Measurements from ENCODE around the gene MAP2K3.

Gene MAP2K3

DNA sequence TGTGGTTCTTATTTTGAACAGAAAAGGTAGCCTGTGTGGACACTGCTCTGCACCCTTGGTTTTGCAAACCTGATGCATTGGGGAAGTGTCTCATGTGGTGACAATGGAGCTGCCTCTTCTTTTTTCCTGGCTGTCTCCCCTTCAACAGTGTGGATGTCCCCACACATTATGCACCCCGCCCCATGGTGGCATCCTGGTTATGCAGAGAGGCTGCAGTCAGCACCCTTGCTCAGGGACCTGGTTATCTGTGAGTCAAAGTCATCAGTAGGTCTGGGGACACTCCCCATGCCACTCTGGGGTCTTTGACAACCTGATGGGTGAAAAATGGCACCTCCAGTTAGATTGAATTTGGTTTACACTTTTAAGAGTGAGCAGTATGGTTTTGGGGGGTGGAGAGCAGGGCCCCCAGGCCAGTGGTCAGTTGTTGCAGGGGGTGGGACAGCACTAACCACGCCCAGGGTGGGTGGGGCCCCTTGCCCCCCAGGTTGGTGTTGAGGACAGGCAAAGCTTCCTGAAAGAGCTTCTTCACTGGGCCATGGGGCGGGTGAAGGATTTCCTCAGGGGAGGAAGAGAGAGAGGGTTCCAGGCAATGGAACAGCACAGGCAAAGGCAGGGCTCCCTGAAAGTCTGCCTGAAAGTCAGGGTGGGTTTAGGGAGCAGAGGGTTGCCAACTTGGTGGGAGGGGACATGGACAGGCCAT lies 67.0 kb downstream of the MAP2K3 start:
- no peak overlapping the region for H3K27ac ChIP-seq (ENCODE audit: low read depth, low read length)
- H3K36me3 ChIP-seq (ENCODE audit: control insufficient read depth, insufficient read depth, low read length): no peaks in the 10 kb centered on the region
- no peak overlapping the region for H3K4me3 ChIP-seq (ENCODE audit: low read depth, low read length)
- no peak overlapping the region for H3K9ac ChIP-seq (ENCODE audit: low read length)
- H3K27me3 ChIP-seq (ENCODE audit: control insufficient read depth, insufficient read depth, low read length): peaks cover 24% of the 10 kb centered on the region; the same call in 1 of the 2 replicates
- no peaks in the 10 kb centered on the region for H3K9me3 ChIP-seq (ENCODE audit: control insufficient read depth, insufficient read depth, low read depth, low read length)
- no peaks in the 10 kb centered on the region; the same call in 1 of the 2 replicates for H3K4me1 ChIP-seq (ENCODE audit: control insufficient read depth, insufficient read depth, low read length)

DNA sequence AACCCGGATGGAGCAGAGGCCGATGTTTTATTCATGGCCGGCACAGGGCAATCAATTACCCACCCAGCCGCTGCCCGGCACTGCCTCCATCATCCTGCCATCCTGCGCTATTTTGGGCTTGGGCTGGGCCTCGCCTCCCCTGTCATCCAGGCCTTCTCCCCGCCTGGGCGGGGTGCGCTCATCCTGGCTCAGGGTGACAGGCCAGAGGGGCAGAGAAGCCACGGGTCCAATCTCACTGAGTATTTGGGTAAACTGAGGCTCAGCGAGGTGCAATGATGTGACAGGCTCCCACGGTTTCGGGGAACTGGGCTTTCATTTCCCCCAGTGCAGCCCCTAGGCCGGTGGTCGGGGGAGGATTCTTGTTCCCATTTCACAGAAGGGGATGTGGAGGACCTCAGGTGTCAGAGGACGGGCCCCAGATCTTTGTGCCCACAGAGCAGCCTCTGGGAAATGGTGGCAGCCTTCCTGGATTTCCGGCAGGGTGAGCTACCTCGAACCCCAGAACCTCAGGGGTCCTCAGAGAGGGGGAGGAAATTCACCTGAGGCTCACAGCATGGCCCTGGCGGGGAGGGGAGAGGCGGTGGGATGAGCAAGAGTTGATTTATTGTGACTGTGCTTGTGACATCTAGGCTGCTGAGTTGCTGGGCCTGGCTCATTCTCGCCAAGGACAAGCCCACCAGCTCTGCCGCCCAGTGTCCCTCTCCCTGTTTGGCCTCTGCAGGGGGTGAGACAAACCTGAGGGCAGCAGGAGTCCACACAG lies 67.9 kb downstream of the MAP2K3 start:
- H3K27me3 ChIP-seq (ENCODE audit: control insufficient read depth, insufficient read depth, low read length): peaks cover 33% of the 10 kb centered on the region; the same call in 1 of the 2 replicates
- no peak overlapping the region for H3K27ac ChIP-seq (ENCODE audit: low read depth, low read length)
- H3K4me1 ChIP-seq (ENCODE audit: control insufficient read depth, insufficient read depth, low read length): peaks cover 2% of the 10 kb centered on the region; the same call in 1 of the 2 replicates
- H3K9me3 ChIP-seq (ENCODE audit: control insufficient read depth, insufficient read depth, low read depth, low read length): no peaks in the 10 kb centered on the region
- H3K9ac ChIP-seq (ENCODE audit: low read length): no peak overlapping the region
- H3K4me3 ChIP-seq (ENCODE audit: low read depth, low read length): no peak overlapping the region
- no peaks in the 10 kb centered on the region for H3K36me3 ChIP-seq (ENCODE audit: control insufficient read depth, insufficient read depth, low read length)

DNA sequence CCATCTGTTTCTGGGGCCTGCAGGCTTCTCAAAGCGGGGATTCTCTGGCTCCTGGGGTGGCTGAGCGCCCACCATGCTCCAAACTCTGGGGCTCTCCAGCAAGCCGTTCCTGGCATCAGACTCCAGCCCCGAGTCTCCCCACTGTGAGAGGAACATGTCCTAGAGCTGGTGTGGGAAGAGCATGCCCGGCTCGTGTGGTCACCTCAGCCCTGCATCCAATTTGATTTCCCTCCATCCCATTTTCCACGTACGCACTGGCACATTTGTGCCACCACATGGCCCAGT lies 68.4 kb downstream of the MAP2K3 start:
- Histone ChIP-seq H3K9ac (ENCODE audit: low read length) (no peak overlapping the region), H3K27ac (ENCODE audit: low read depth, low read length) (no peak overlapping the region), H3K27me3 (ENCODE audit: control insufficient read depth, insufficient read depth, low read length) (peaks cover 39% of the 10 kb centered on the region; the same call in 1 of the 2 replicates), H3K9me3 (ENCODE audit: control insufficient read depth, insufficient read depth, low read depth, low read length) (no peaks in the 10 kb centered on the region), H3K36me3 (ENCODE audit: control insufficient read depth, insufficient read depth, low read length) (no peaks in the 10 kb centered on the region), H3K4me3 (ENCODE audit: low read depth, low read length) (no peak overlapping the region), H3K4me1 (ENCODE audit: control insufficient read depth, insufficient read depth, low read length) (peaks cover 7% of the 10 kb centered on the region; the same call in 1 of the 2 replicates)

DNA sequence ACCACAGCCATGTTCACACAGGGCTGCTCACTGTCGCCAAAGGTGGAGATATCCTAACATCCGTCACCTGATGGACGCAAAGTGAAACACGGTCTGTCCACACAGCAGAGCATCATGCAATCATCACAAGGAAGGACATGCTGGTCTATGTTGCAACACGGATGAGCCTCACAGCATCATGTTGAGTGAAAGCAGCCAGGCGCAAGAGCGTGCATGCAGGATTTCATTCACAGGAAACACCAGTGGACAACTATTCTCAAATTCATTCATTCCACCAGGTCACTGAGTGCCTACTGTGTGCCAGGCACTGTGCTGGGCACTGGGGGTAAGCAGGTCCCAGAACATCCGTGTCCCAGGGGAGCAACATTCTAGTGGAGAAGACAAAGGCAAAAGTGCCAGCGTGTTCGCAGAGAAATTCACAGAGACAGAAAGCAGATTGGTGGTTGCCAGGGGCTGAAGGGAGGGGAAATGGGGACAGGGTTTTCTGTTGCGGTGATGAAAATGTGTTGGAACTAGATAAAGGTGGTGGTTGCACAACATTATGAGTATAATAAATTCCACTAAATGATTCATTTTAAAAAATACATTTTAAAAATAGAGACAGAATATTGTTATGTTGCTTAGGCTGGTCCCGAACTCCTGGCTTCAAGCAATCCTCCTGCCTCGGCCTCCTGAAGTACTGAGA lies 69.0 kb downstream of the MAP2K3 start:
- H3K4me1 ChIP-seq (ENCODE audit: control insufficient read depth, insufficient read depth, low read length): peaks cover 13% of the 10 kb centered on the region; the same call in 1 of the 2 replicates
- peaks cover 44% of the 10 kb centered on the region; the same call in 1 of the 2 replicates for H3K27me3 ChIP-seq (ENCODE audit: control insufficient read depth, insufficient read depth, low read length)
- H3K27ac ChIP-seq (ENCODE audit: low read depth, low read length): no peak overlapping the region
- no peak overlapping the region for H3K9ac ChIP-seq (ENCODE audit: low read length)
- H3K36me3 ChIP-seq (ENCODE audit: control insufficient read depth, insufficient read depth, low read length): no peaks in the 10 kb centered on the region
- no peaks in the 10 kb centered on the region for H3K9me3 ChIP-seq (ENCODE audit: control insufficient read depth, insufficient read depth, low read depth, low read length)
- no peak overlapping the region for H3K4me3 ChIP-seq (ENCODE audit: low read depth, low read length)

DNA sequence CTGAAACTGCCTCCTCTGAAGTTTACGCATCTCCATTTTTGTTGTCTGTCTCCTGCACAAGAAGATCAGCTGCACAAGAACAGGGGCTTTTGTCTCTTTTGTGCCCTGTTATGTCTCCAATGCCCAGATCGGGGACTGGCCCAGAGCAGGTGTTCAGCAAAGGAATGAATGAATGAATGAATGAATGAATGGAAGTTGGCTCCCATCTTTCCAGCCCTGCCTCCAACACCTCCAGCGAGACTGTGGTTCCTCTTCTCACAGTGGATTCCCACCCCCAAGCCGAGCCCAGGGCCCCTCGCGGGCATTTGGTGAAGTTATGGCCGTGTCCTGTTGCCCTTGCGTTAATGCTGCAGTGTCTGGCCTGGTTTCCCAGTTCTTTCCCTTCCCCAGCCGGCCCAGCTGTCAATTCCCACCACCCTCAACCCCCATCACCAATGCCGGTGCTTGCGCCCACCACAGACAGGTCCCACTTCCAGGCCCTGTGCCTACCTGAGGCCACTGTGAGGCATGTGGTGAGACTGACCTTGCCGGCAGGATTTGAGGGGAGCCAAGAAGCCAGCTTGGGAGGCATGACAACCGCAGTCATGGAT lies 70.4 kb downstream of the MAP2K3 start:
- no peaks in the 10 kb centered on the region for H3K36me3 ChIP-seq (ENCODE audit: control insufficient read depth, insufficient read depth, low read length)
- peaks cover 57% of the 10 kb centered on the region; the same call in 1 of the 2 replicates for H3K27me3 ChIP-seq (ENCODE audit: control insufficient read depth, insufficient read depth, low read length)
- peaks cover 26% of the 10 kb centered on the region for H3K4me1 ChIP-seq (ENCODE audit: control insufficient read depth, insufficient read depth, low read length)
- H3K9me3 ChIP-seq (ENCODE audit: control insufficient read depth, insufficient read depth, low read depth, low read length): no peaks in the 10 kb centered on the region
- no peak overlapping the region for H3K9ac ChIP-seq (ENCODE audit: low read length)
- H3K27ac ChIP-seq (ENCODE audit: low read depth, low read length): no peak overlapping the region
- no peak overlapping the region for H3K4me3 ChIP-seq (ENCODE audit: low read depth, low read length)

DNA sequence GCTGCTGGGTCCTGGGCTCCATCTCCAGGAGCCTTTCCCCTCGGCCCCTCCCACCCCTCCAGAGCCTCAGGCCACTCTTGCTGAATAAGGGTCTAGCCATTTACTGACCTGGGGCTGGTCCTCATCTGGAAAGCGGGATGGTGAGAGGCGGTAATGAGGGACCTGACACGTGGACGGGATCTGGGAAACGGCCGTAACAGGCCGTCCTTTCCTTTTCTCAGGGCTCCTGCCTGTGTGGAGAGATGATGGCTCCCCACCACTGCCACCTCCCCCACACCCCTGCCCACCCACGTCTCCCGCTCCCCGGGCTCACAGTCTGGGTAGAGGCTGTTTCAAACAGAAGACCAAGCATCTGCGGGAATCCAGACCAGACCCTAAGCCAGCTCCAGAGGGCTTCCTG lies 71.1 kb downstream of the MAP2K3 start:
- H3K27me3 ChIP-seq (ENCODE audit: control insufficient read depth, insufficient read depth, low read length): peaks cover 64% of the 10 kb centered on the region; the same call in 1 of the 2 replicates
- H3K9me3 ChIP-seq (ENCODE audit: control insufficient read depth, insufficient read depth, low read depth, low read length): no peaks in the 10 kb centered on the region
- H3K36me3 ChIP-seq (ENCODE audit: control insufficient read depth, insufficient read depth, low read length): no peaks in the 10 kb centered on the region
- H3K4me3 ChIP-seq (ENCODE audit: low read depth, low read length): no peak overlapping the region
- no peak overlapping the region for H3K27ac ChIP-seq (ENCODE audit: low read depth, low read length)
- no peak overlapping the region for H3K9ac ChIP-seq (ENCODE audit: low read length)
- H3K4me1 ChIP-seq (ENCODE audit: control insufficient read depth, insufficient read depth, low read length): peaks cover 33% of the 10 kb centered on the region

DNA sequence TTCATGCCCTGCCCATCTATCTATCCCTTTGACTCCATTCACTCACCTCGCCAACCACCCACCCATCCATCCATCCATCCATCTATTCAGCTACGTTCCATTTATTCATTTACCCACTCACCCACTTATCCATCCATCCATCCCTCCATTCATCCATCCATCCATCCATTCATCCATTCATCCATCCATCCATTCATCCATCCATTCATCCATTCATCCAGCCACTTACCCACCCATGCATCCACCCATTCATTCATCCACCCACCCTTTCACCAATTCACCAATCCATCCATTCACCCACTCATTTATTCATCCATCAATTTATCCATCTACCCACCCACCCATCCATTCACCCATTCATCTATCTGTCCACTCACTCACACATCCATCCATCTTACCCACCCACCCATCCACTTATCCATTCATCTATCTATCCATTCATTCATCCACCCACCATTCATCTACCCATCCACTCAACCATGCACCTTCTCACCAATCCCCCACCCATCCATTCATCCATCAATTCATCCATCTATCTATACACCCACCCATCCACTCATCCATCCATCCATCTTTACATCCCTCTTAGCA lies 72.1 kb downstream of the MAP2K3 start:
- Histone ChIP-seq H3K36me3 (ENCODE audit: control insufficient read depth, insufficient read depth, low read length) (no peaks in the 10 kb centered on the region), H3K27ac (ENCODE audit: low read depth, low read length) (no peak overlapping the region), H3K9ac (ENCODE audit: low read length) (no peak overlapping the region), H3K9me3 (ENCODE audit: control insufficient read depth, insufficient read depth, low read depth, low read length) (no peaks in the 10 kb centered on the region), H3K4me1 (ENCODE audit: control insufficient read depth, insufficient read depth, low read length) (peaks cover 39% of the 10 kb centered on the region), H3K27me3 (ENCODE audit: control insufficient read depth, insufficient read depth, low read length) (peaks cover 73% of the 10 kb centered on the region), H3K4me3 (ENCODE audit: low read depth, low read length) (no peak overlapping the region)

DNA sequence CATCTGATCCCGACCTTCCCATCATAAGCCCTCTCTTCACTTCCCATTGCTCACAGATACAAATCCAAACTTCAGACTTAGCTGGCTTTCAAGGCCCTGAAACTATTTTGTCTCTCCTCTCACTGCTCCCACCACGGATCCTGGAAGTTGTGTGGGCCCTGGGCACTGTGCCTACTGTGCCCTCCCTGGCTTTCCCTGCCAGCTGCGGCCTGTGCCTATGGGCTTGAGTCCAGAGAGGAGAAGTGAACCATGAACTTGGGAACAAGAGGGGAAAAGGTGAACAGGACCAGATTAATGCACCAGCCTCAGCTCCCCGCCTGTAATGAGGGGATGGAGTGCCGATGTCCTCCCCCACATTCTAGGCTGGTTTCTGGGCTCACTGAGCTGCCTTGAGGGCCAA lies 72.8 kb downstream of the MAP2K3 start:
- Histone ChIP-seq H3K27ac (ENCODE audit: low read depth, low read length) (no peak overlapping the region), H3K36me3 (ENCODE audit: control insufficient read depth, insufficient read depth, low read length) (no peaks in the 10 kb centered on the region), H3K4me3 (ENCODE audit: low read depth, low read length) (no peak overlapping the region), H3K27me3 (ENCODE audit: control insufficient read depth, insufficient read depth, low read length) (peaks cover 79% of the 10 kb centered on the region), H3K9ac (ENCODE audit: low read length) (no peak overlapping the region), H3K4me1 (ENCODE audit: control insufficient read depth, insufficient read depth, low read length) (peaks cover 39% of the 10 kb centered on the region), H3K9me3 (ENCODE audit: control insufficient read depth, insufficient read depth, low read depth, low read length) (no peaks in the 10 kb centered on the region)

DNA sequence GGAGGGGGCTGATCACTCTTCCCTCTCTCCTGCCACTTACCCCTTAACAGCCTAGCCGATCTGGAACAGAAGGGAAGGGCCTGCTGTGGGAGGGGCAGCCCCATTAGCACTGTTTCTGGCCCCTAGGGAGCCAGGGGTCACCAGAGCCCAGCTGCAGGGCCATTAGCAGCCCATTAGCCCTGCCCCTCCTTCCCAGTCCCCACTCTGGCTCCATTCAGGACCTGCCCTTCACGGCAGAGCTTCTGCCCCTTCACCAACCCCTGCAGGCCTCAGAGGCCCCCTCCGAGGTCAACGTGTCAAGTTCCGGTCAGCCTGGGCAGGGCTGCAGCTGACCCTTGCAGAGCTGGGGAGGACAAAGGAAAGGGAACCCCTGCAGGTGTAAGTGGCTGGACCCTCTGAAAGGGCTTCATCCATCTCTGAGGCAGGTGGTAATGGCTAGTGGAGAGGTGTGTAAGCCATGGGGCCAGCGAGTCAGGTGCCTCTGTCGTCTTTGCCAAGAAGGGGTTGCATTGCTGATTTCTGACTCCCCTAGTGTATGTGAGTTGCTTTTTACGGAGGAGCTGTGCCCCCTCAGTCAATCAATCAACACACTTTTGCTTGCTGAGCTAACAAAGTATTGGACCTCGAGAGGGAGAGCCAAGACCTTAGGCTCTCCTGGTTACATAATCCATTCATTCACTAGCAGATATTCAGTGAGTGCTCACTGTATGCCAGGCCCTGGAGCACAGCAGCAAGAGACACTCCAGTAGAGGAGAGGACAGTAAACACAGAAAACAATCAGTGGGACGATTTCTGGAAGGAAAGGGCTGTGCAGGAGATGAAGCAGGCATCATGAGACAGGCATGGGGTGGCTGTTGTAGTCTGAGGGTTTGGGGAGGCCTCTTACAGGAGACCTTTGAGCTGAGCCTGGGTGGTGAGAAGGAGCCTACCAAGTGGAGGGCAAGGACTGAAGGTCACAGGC lies 73.5 kb downstream of the MAP2K3 start:
- Histone ChIP-seq H3K4me1 (ENCODE audit: control insufficient read depth, insufficient read depth, low read length) (peaks cover 39% of the 10 kb centered on the region), H3K27ac (ENCODE audit: low read depth, low read length) (no peak overlapping the region), H3K27me3 (ENCODE audit: control insufficient read depth, insufficient read depth, low read length) (peaks cover 86% of the 10 kb centered on the region), H3K36me3 (ENCODE audit: control insufficient read depth, insufficient read depth, low read length) (no peaks in the 10 kb centered on the region), H3K4me3 (ENCODE audit: low read depth, low read length) (no peak overlapping the region), H3K9me3 (ENCODE audit: control insufficient read depth, insufficient read depth, low read depth, low read length) (no peaks in the 10 kb centered on the region), H3K9ac (ENCODE audit: low read length) (no peak overlapping the region)
